ENCODE data around the gene OPCML.

OPCML gene

DNA sequence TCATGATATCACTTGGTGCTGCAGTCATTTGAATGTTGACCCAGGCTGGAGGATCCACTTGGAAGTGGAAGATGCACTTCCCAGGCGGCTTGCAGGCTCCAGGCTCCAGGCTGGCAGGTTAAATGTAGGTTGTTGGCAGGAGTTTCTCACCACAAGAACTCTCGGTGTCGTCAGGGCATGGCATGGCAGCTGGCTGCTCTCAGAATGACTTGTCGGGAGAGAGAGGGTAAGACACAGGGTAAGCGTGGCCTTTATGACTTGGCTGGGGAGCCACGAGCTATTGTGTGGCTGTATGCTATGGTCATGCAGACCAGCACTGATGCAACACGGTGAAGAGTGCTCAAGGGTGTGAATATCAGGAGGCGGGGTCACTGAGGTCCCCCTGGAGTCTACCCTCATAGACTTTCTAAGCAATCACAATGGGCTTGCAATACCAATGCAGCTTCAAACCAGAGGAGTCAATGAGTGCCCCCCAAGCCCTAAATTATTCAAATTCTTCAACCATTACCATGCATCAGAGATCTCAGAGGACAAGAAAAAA, 1027.7 kb downstream of the OPCML start:
- Histone ChIP-seq H3K9ac (ENCODE audit: low read length) (no peak overlapping the region), H3K9me2 (replicated peaks; ENCODE audit: insufficient read depth, low read length) (no peaks in the 10 kb centered on the region), H3K27me3 (ENCODE audit: low read length) (no peaks in the 10 kb centered on the region), H3K4me2 (ENCODE audit: low read depth, low read length, poor library complexity, severe bottlenecking) (no peak overlapping the region), H2AFZ (ENCODE audit: low read depth, low read length, severe bottlenecking) (no peak overlapping the region), H3K9me3 (ENCODE audit: insufficient read depth, low read length) (no peaks in the 10 kb centered on the region), H4K20me1 (ENCODE audit: low read depth, low read length) (no peaks in the 10 kb centered on the region), H3K36me3 (ENCODE audit: low read length) (no peaks in the 10 kb centered on the region), H3K4me3 (ENCODE audit: insufficient read depth, low read length, poor library complexity, severe bottlenecking) (no peak overlapping the region), H3K79me2 (ENCODE audit: insufficient read depth, low read length) (no peaks in the 10 kb centered on the region), H3K27ac (ENCODE audit: low read depth, low read length) (no peak overlapping the region), H3F3A (ENCODE audit: insufficient read depth) (no peaks in the 10 kb centered on the region)
- TF ChIP-seq, protein P1, sequence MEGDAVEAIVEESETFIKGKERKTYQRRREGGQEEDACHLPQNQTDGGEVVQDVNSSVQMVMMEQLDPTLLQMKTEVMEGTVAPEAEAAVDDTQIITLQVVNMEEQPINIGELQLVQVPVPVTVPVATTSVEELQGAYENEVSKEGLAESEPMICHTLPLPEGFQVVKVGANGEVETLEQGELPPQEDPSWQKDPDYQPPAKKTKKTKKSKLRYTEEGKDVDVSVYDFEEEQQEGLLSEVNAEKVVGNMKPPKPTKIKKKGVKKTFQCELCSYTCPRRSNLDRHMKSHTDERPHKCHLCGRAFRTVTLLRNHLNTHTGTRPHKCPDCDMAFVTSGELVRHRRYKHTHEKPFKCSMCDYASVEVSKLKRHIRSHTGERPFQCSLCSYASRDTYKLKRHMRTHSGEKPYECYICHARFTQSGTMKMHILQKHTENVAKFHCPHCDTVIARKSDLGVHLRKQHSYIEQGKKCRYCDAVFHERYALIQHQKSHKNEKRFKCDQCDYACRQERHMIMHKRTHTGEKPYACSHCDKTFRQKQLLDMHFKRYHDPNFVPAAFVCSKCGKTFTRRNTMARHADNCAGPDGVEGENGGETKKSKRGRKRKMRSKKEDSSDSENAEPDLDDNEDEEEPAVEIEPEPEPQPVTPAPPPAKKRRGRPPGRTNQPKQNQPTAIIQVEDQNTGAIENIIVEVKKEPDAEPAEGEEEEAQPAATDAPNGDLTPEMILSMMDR (IDR thresholded peaks at IDR 0.05; ENCODE audit: insufficient read depth, low read length, poor library complexity, severe bottlenecking), result no peak
- no peak for TF ChIP-seq EZH2phosphoT487 (conservative IDR thresholded peaks at IDR 0.05; ENCODE audit: low read length)

DNA sequence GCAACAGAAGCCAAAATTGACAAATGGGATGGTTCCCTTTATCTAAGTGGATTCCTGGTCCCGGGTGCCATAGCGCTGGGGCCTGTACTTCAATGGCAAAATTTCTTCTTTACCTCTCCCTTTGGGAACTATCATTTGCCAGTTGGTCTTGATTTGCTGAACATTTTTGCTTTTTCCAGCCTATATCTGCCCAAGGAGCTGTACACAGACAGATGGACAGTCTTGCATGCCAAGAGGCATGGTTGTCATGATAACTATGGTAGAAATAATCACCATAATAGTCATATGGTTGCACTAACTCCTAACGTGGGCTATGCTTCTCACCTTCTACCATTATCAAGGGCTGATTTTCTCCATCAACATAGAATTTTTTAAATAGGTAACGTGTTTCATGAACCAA, 1030.9 kb downstream of the OPCML start:
- no peaks in the 10 kb centered on the region for H3K9me2 ChIP-seq (replicated peaks; ENCODE audit: insufficient read depth, low read length)
- no peaks in the 10 kb centered on the region for H3K9me3 ChIP-seq (ENCODE audit: insufficient read depth, low read length)
- no peak overlapping the region for H3K4me3 ChIP-seq (ENCODE audit: insufficient read depth, low read length, poor library complexity, severe bottlenecking)
- H3K27me3 ChIP-seq (ENCODE audit: low read length), result no peaks in the 10 kb centered on the region
- H3K79me2 ChIP-seq (ENCODE audit: insufficient read depth, low read length), result no peaks in the 10 kb centered on the region
- H4K20me1 ChIP-seq (ENCODE audit: low read depth, low read length), result no peaks in the 10 kb centered on the region
- H2AFZ ChIP-seq (ENCODE audit: low read depth, low read length, severe bottlenecking), result no peak overlapping the region
- TF ChIP-seq EZH2phosphoT487 (conservative IDR thresholded peaks at IDR 0.05; ENCODE audit: low read length), result no peak
- TF ChIP-seq, protein P1 (IDR thresholded peaks at IDR 0.05; ENCODE audit: insufficient read depth, low read length, poor library complexity, severe bottlenecking), result no peak
- no peaks in the 10 kb centered on the region for H3F3A ChIP-seq (ENCODE audit: insufficient read depth)
- H3K9ac ChIP-seq (ENCODE audit: low read length), result no peak overlapping the region
- no peak overlapping the region for H3K4me2 ChIP-seq (ENCODE audit: low read depth, low read length, poor library complexity, severe bottlenecking)
- no peaks in the 10 kb centered on the region for H3K36me3 ChIP-seq (ENCODE audit: low read length)
- no peak overlapping the region for H3K27ac ChIP-seq (ENCODE audit: low read depth, low read length)

- no peak for TF ChIP-seq EZH2phosphoT487 (conservative IDR thresholded peaks at IDR 0.05; ENCODE audit: low read length)
- Histone ChIP-seq H3F3A (ENCODE audit: insufficient read depth) (no peaks in the 10 kb centered on the region), H3K9ac (ENCODE audit: low read length) (no peak overlapping the region)
These were observed 1032.6 kb downstream of the OPCML start for GRCh38 chr11:132499661-132500060.

GRCh38 chr11:132496341-132496740, 1036.0 kb downstream of the OPCML start:
- H2AFZ ChIP-seq (ENCODE audit: low read depth, low read length, severe bottlenecking), result no peak overlapping the region
- no peak overlapping the region for H3K4me3 ChIP-seq (ENCODE audit: insufficient read depth, low read length, poor library complexity, severe bottlenecking)
- no peak for TF ChIP-seq EZH2phosphoT487 (conservative IDR thresholded peaks at IDR 0.05; ENCODE audit: low read length)
- TF ChIP-seq, protein P1 (IDR thresholded peaks at IDR 0.05; ENCODE audit: insufficient read depth, low read length, poor library complexity, severe bottlenecking), result no peak
- no peaks in the 10 kb centered on the region for H3K9me3 ChIP-seq (ENCODE audit: insufficient read depth, low read length)
- no peaks in the 10 kb centered on the region for H3K36me3 ChIP-seq (ENCODE audit: low read length)
- H3K27ac ChIP-seq (ENCODE audit: low read depth, low read length), result no peak overlapping the region
- no peak overlapping the region for H3K4me2 ChIP-seq (ENCODE audit: low read depth, low read length, poor library complexity, severe bottlenecking)
- H3K27me3 ChIP-seq (ENCODE audit: low read length), result no peaks in the 10 kb centered on the region
- H3K9me2 ChIP-seq (replicated peaks; ENCODE audit: insufficient read depth, low read length), result no peaks in the 10 kb centered on the region
- no peak overlapping the region for H3K9ac ChIP-seq (ENCODE audit: low read length)
- no peaks in the 10 kb centered on the region for H3K79me2 ChIP-seq (ENCODE audit: insufficient read depth, low read length)
- no peaks in the 10 kb centered on the region for H4K20me1 ChIP-seq (ENCODE audit: low read depth, low read length)
- H3F3A ChIP-seq (ENCODE audit: insufficient read depth), result no peaks in the 10 kb centered on the region

More at GRCh38 chr11:132499661-132500060, 1032.6 kb downstream of the OPCML start:
- H3K27ac ChIP-seq (ENCODE audit: low read depth, low read length), result no peak overlapping the region
- no peaks in the 10 kb centered on the region for H3K79me2 ChIP-seq (ENCODE audit: insufficient read depth, low read length)
- H3K4me2 ChIP-seq (ENCODE audit: low read depth, low read length, poor library complexity, severe bottlenecking), result no peak overlapping the region
- H3K9me3 ChIP-seq (ENCODE audit: insufficient read depth, low read length), result no peaks in the 10 kb centered on the region
- H3K4me3 ChIP-seq (ENCODE audit: insufficient read depth, low read length, poor library complexity, severe bottlenecking), result no peak overlapping the region
- no peak overlapping the region for H2AFZ ChIP-seq (ENCODE audit: low read depth, low read length, severe bottlenecking)
- no peaks in the 10 kb centered on the region for H3K9me2 ChIP-seq (replicated peaks; ENCODE audit: insufficient read depth, low read length)
- H3K36me3 ChIP-seq (ENCODE audit: low read length), result no peaks in the 10 kb centered on the region
- H4K20me1 ChIP-seq (ENCODE audit: low read depth, low read length), result no peaks in the 10 kb centered on the region
- H3K27me3 ChIP-seq (ENCODE audit: low read length), result no peaks in the 10 kb centered on the region
